IMR-90 (cell line): Measurements from ENCODE around the gene EXOC4. TPM values are rescaled to one million over a fixed set of nuclear protein-coding genes. Genes with fewer than 3 reads are reported as not detected.
"Not testable (repeated sequence)": the region's sequence is repeated elsewhere in the genome, so short reads cannot be mapped to it uniquely, and the experiment has no call there.

Experiments used
- ATAC-seq: fragments of 200-7000 bp; cut with Tn5 transposase; 2 replicates; pipeline ENCODE4 v1.9.1; 2020; ENCODE audit warnings: low read depth, mild to moderate bottlenecking, moderate library complexity
- BruUV-seq: library from RNA; stranded (reverse); fragments of 400-500 nt; replicated peaks from 2 replicates; lab custom pipeline; 2021; lab: Mats Ljungman, UMichigan
- CTCF ChIA-PET: fragments of 300-600 bp; formaldehyde crosslinking; extraction: SDS; loops from one replicate; lab custom pipeline; 2021; ENCODE audit warnings: antibody characterized with exemption; lab: Yijun Ruan, JAX
- POLR2A ChIA-PET: fragments of 300-600 bp; sonication (Branson Sonifier 250); formaldehyde crosslinking; loops from one replicate; lab custom pipeline; 2022; ENCODE audit warnings: antibody characterized with exemption; ENCODE audit not compliant: unreplicated experiment; lab: Charles Lee
- DNase-seq: peaks from one replicate; pipeline ENCODE4 v3.0.0; 2013
- H2AFZ ChIP-seq: replicated peaks from 2 replicates; pipeline ENCODE3; 2013; ENCODE audit warnings: low read length, mild to moderate bottlenecking; ENCODE audit not compliant: poor library complexity
- H2AK5ac ChIP-seq: 2 replicates; pipeline ENCODE4 v1.6.1; 2013; ENCODE audit warnings: low read depth, low read length, inconsistent platforms
- H2AK9ac ChIP-seq: replicated peaks from 2 replicates; pipeline ENCODE3; 2013; ENCODE audit warnings: mild to moderate bottlenecking, low read depth, low read length, moderate library complexity; ENCODE audit not compliant: poor library complexity
- H2BK120ac ChIP-seq: 2 replicates; pipeline ENCODE4 v1.6.1; 2013; ENCODE audit warnings: low read depth, low read length, inconsistent platforms
- H2BK15ac ChIP-seq: 3 replicates; pipeline ENCODE4 v1.6.1; 2013; ENCODE audit warnings: low read depth, low read length, inconsistent platforms
- H2BK20ac ChIP-seq: 2 replicates; pipeline ENCODE4 v1.6.1; 2013; ENCODE audit warnings: low read depth, mild to moderate bottlenecking, inconsistent platforms, low read length, moderate library complexity
- H2BK5ac ChIP-seq: 2 replicates; pipeline ENCODE4 v1.6.1; 2013; ENCODE audit warnings: mild to moderate bottlenecking, low read depth, low read length, inconsistent platforms; ENCODE audit not compliant: poor library complexity, severe bottlenecking
- H3K14ac ChIP-seq: replicated peaks from 2 replicates; pipeline ENCODE4 v1.6.1; 2013; ENCODE audit warnings: low read depth, low read length, inconsistent platforms
- H3K18ac ChIP-seq: 2 replicates; pipeline ENCODE4 v1.6.1; 2013; ENCODE audit warnings: low read depth, low read length, control low read depth
- H3K23ac ChIP-seq: 2 replicates; pipeline ENCODE4 v1.6.1; 2013; ENCODE audit warnings: low read depth, low read length, inconsistent platforms
- H3K27ac ChIP-seq: 2 replicates; pipeline ENCODE4 v1.5.1; 2013; ENCODE audit warnings: mild to moderate bottlenecking, control low read depth, low read length; ENCODE audit not compliant: insufficient read depth
- H3K27me3 ChIP-seq: 2 replicates; pipeline ENCODE4 v1.6.1; 2013; ENCODE audit warnings: low read length; ENCODE audit not compliant: control insufficient read depth, insufficient read depth
- H3K36me3 ChIP-seq: 2 replicates; pipeline ENCODE4 v1.6.1; 2013; ENCODE audit warnings: low read length, mixed read lengths; ENCODE audit not compliant: control insufficient read depth, insufficient read depth
- H3K4ac ChIP-seq: 2 replicates; pipeline ENCODE4 v1.6.1; 2013; ENCODE audit warnings: low read depth, low read length, inconsistent platforms
- H3K4me1 ChIP-seq: 2 replicates; pipeline ENCODE4 v1.6.1; 2013; ENCODE audit warnings: low read length, mixed read lengths; ENCODE audit not compliant: control insufficient read depth, insufficient read depth
- H3K4me2 ChIP-seq: 2 replicates; pipeline ENCODE4 v1.6.1; 2013; ENCODE audit warnings: low read depth, mild to moderate bottlenecking, control low read depth, low read length, moderate library complexity
- H3K4me3 ChIP-seq: 2 replicates; pipeline ENCODE4 v1.5.1; 2013; ENCODE audit warnings: low read depth, mild to moderate bottlenecking, control low read depth, low read length, moderate library complexity; ENCODE audit not compliant: insufficient read depth
- H3K56ac ChIP-seq: 2 replicates; pipeline ENCODE4 v1.6.1; 2013; ENCODE audit warnings: low read length, inconsistent platforms; ENCODE audit not compliant: insufficient read depth; ENCODE audit errors: extremely low read depth
- H3K79me1 ChIP-seq, 2 experiments: 2 replicates each; pipeline ENCODE4 v1.6.1; 2013; ENCODE audit warnings: low read length in 2 of 2, inconsistent platforms in 1 of 2, low read depth in 1 of 2
- H3K9ac ChIP-seq: 2 replicates; pipeline ENCODE4 v1.6.1; 2013; ENCODE audit warnings: low read depth, low read length, control low read depth
- H3K9me1 ChIP-seq: 2 replicates; pipeline ENCODE4 v1.6.1; 2013; ENCODE audit warnings: low read length, inconsistent platforms; ENCODE audit not compliant: insufficient read depth
- H3K9me3 ChIP-seq: 2 replicates; pipeline ENCODE4 v1.6.1; 2013; ENCODE audit warnings: low read length; ENCODE audit not compliant: control insufficient read depth, insufficient read depth
- H4K20me1 ChIP-seq: 2 replicates; pipeline ENCODE4 v1.6.1; 2013; ENCODE audit warnings: low read length, inconsistent platforms; ENCODE audit not compliant: insufficient read depth
- H4K5ac ChIP-seq: 2 replicates; pipeline ENCODE4 v1.6.1; 2013; ENCODE audit warnings: mild to moderate bottlenecking, low read depth, low read length, control low read depth
- H4K8ac ChIP-seq, 2 experiments: 2 replicates each; pipeline ENCODE4 v1.6.1; 2013; ENCODE audit warnings: low read depth in 2 of 2, low read length in 2 of 2, control low read depth in 1 of 2, inconsistent platforms in 1 of 2
- H4K91ac ChIP-seq: 2 replicates; pipeline ENCODE4 v1.6.1; 2013; ENCODE audit warnings: low read depth, low read length, inconsistent platforms; ENCODE audit not compliant: insufficient read depth
- WGBS, 2 experiments: methylation state at CpG; one replicate each; pipeline versions ENCODE4 v1.1.5 to v1.1.7; 2013; ENCODE audit warnings: missing lambda C conversion rate in 2 of 2; ENCODE audit not compliant: insufficient read length in 1 of 2; ENCODE audit errors: extremely low coverage in 2 of 2; 5-methylcytosine and 5-hydroxymethylcytosine counted together
- dilution Hi-C: fragments of 300-500 bp; cut with HindIII; formaldehyde crosslinking; loops from one replicate; pipeline ENCODE4 v1.14.3; 2018; ENCODE audit warnings: low sequenced_read_pairs; ENCODE audit not compliant: unreplicated experiment
- in situ Hi-C: fragments of 300-500 bp; cut with MboI; formaldehyde crosslinking; loops from 3 replicates; pipeline ENCODE4 v1.14.3; 2019; ENCODE audit warnings: low sequenced_read_pairs, inconsistent platforms, mixed read lengths
- intact Hi-C: fragments of 100-400 bp; cut with micrococcal nuclease; formaldehyde crosslinking; loops from 2 replicates; pipeline ENCODE4 v1.10.0; 2022
- polyA plus RNA-seq, 3 experiments: library from polyadenylated mRNA; depleted of rRNA; stranded (reverse); fragments of >200 nt; gene quantifications; 2 replicates each; pipeline ENCODE4 v1.2.3, GENCODE V29; 2012; ENCODE audit warnings: low replicate concordance in 1 of 3
- total RNA-seq: library from RNA; depleted of rRNA; stranded (reverse); fragments of >200 nt; gene quantifications from 2 replicates; pipeline ENCODE4 v1.2.3, GENCODE V29; 2012

Gene EXOC4
- total and polyA plus RNA-seq, 2 of the 4 experiments (the other 2 are of a cell fraction) = 25.4 to 94.6 TPM

- H3K4me3 ChIP-seq, H3K18ac ChIP-seq, dilution Hi-C loops, H3K56ac ChIP-seq, H2BK120ac ChIP-seq, H2BK20ac ChIP-seq, H3K4ac ChIP-seq, H4K5ac ChIP-seq, BruUV-seq, H2AFZ ChIP-seq, H2AK5ac ChIP-seq, H2BK15ac ChIP-seq, H3K4me2 ChIP-seq, H3K9ac ChIP-seq, H3K23ac ChIP-seq, H3K9me1 ChIP-seq, in situ Hi-C loops, POLR2A ChIA-PET, DNase-seq, H4K91ac ChIP-seq, H3K27me3 ChIP-seq, H4K20me1 ChIP-seq, H3K79me1 ChIP-seq, H3K4me1 ChIP-seq, H3K27ac ChIP-seq, H3K36me3 ChIP-seq, intact Hi-C loops, H2AK9ac ChIP-seq, ATAC-seq, H4K8ac ChIP-seq, H2BK5ac ChIP-seq, H3K9me3 ChIP-seq, H3K14ac ChIP-seq: not testable (repeated sequence)
- WGBS, 2 experiments = no CpG with 5 or more reads among the region's 5 CpGs
- CTCF ChIA-PET = interaction anchor here (1.0 kb wide), 1 partner anchor 60 kb away, joined by 3 read pairs; no protein-coding TSS in a partner anchor
Measured at GRCh38 chr7:133643652-133644051, 390.8 kb downstream of the EXOC4 start.
